Psoas muscle (tissue), 8 donors: Measurements from ENCODE around the gene THSD8. TPM values are rescaled to one million over a fixed set of nuclear protein-coding genes. Genes with fewer than 3 reads are reported as not detected.
A peak's percentile ranks its signal among the peaks of the same experiment; 100 is the strongest.

Experiments
- ATAC-seq, 4 donors: fragments of 200-7000 bp; cut with Tn5 transposase; one replicate each; pipeline ENCODE4 v1.9.1; 2020; ENCODE audit warnings: moderate library complexity in 3 of 4, mild to moderate bottlenecking in 2 of 4
- DNase-seq, 2 donors: peaks; one replicate each; pipeline ENCODE4 v3.0.0-alpha.2; 2020
- H3K27ac ChIP-seq: fragments of 200-600 bp; one replicate; pipeline ENCODE4 v1.8.0; 2022
- H3K27me3 ChIP-seq, 3 donors: fragments of 200-600 bp in 1 of 3; one replicate each; pipeline versions ENCODE4 v1.6.1 to v1.8.0; 2013 to 2022; ENCODE audit warnings: low read length in 2 of 3, mild to moderate bottlenecking in 2 of 3, moderate library complexity in 1 of 3; ENCODE audit not compliant: insufficient read depth in 3 of 3
- H3K36me3 ChIP-seq, 2 donors: fragments of 200-600 bp in 1 of 2; one replicate each; pipeline versions ENCODE4 v1.6.1 to v1.8.0; 2013 to 2022; ENCODE audit warnings: low read depth in 1 of 2, mild to moderate bottlenecking in 1 of 2, moderate library complexity in 1 of 2; ENCODE audit not compliant: insufficient read depth in 1 of 2
- H3K4me1 ChIP-seq: fragments of 200-600 bp; one replicate; pipeline ENCODE4 v1.8.0; 2022
- H3K4me3 ChIP-seq: fragments of 200-600 bp; one replicate; pipeline ENCODE4 v1.8.0; 2022; ENCODE audit warnings: mild to moderate bottlenecking
- H3K9me3 ChIP-seq: fragments of 200-600 bp; one replicate; pipeline ENCODE4 v1.8.0; 2022
- CTCF ChIP-seq: fragments of 200-600 bp; IDR thresholded peaks from one replicate; pipeline ENCODE4 v1.8.0; 2022; ENCODE audit warnings: antibody characterized with exemption
- WGBS, 3 donors: extraction: QIAGEN DNeasy Blood & Tissue Kit; methylation state at CpG; one replicate each; pipeline versions ENCODE4 v1.1.6 to v1.1.7; 2013; 5-methylcytosine and 5-hydroxymethylcytosine counted together
- intact Hi-C, 2 donors: fragments of 100-400 bp; cut with DNase I; formaldehyde crosslinking; loops; one replicate each; pipeline versions ENCODE4 v1.11.0 to v1.14.2; 2022
- polyA plus RNA-seq, 3 donors: library from polyadenylated mRNA; stranded (reverse); fragments of 200-250 nt; gene quantifications; one replicate each; pipeline ENCODE4 v1.2.3, GENCODE V29; 2013
- total RNA-seq, 4 donors: library from RNA; stranded (reverse); fragmentation: NEBNext Ultra II Directional in 2 of 4; extraction: Animal tissue kit (Norgen Biotek cat#: 25700) in 2 of 4; gene quantifications; one replicate each; pipeline versions ENCODE4 v1.2.1 to v1.2.4, GENCODE V29; 2021 to 2023
- donor health status: healthy with polysubstance abuse.
- donor health status: DM: no; HTN: no; CAD: no; lungs with moderate emphysema.
- donor health status: Bipolar disorder and iron deficiency.
- donor health status: healthy.
- donor health status: DM: yes; HTN: yes; CAD: no.
- donor health status: DM: no; HTN: no; CAD: no.
- donor health status: DM: no; HTN: no; CAD: no.
- donor health status: DM: yes; HTN: yes; CAD: no.

THSD8 gene
- total and polyA plus RNA-seq, 7 donors: 0.92 to 3.2 (median 2.0) TPM

- TF ChIP-seq CTCF: no peak
- intact Hi-C loops: no loop called here
- Histone ChIP-seq H3K27me3 (no peaks in the 10 kb centered on the region), H3K4me1 (peaks cover 38% of the 10 kb centered on the region), H3K36me3 (no peaks in the 10 kb centered on the region), H3K27ac (peak overlapping the region; percentile 88), H3K4me3 (peak overlapping the region; percentile 86), H3K9me3 (no peaks in the 10 kb centered on the region)
- DNase-seq: peak; percentile 82 to 83
- peak; percentile 54 to 59 (median 55) for ATAC-seq
- WGBS, 3 donors: 2 to 3% (median 2%) methylated on average over 40 to 44 of the region's 44 CpGs
Observed at GRCh38 chr19:12778017-12778904, 23.6 kb upstream of the THSD8 start.

- Histone ChIP-seq H3K36me3 (no peaks in the 10 kb centered on the region), H3K27me3 (no peaks in the 10 kb centered on the region), H3K9me3 (no peaks in the 10 kb centered on the region), H3K4me3 (peak overlapping the region; percentile 86), H3K27ac (peak overlapping the region; percentile 88), H3K4me1 (peaks cover 38% of the 10 kb centered on the region)
- WGBS, 3 donors: 23 to 38% (median 32%) methylated on average over 6 of the region's 6 CpGs
- ATAC-seq (no peak), DNase-seq (no peak)
- intact Hi-C loops: no loop called here
- no peak for TF ChIP-seq CTCF
Observed at GRCh38 chr19:12778905-12779161, 23.0 kb upstream of the THSD8 start.

- intact Hi-C loops: no loop called here
- peaks cover 36% of the 10 kb centered on the region for H3K4me1 ChIP-seq
- DNase-seq: peak; percentile 75 to 79
- 39 to 54% (median 51%) methylated on average over 15 of the region's 15 CpGs for WGBS, 3 donors
- no peaks in the 10 kb centered on the region for H3K36me3 ChIP-seq
- no peak for TF ChIP-seq CTCF
- no peaks in the 10 kb centered on the region for H3K9me3 ChIP-seq
- ATAC-seq: peak in 1 of 4 donors; percentile 3
- peak overlapping the region; percentile 88 for H3K27ac ChIP-seq
- peak overlapping the region; percentile 86 for H3K4me3 ChIP-seq
- no peaks in the 10 kb centered on the region for H3K27me3 ChIP-seq
Observed at GRCh38 chr19:12779162-12779993, 22.5 kb upstream of the THSD8 start.

GRCh38 chr19:12782174-12782423 lies 19.8 kb upstream of the THSD8 start:
- intact Hi-C loops: no loop called here
- TF ChIP-seq CTCF: no peak
- H3K27ac ChIP-seq: peak overlapping the region; percentile 82
- 2% methylated on average over 11 to 12 of the region's 12 CpGs for WGBS, 3 donors
- peak overlapping the region; percentile 60 for H3K4me3 ChIP-seq
- no peaks in the 10 kb centered on the region for H3K9me3 ChIP-seq
- no peak for ATAC-seq
- no peaks in the 10 kb centered on the region for H3K27me3 ChIP-seq
- no peaks in the 10 kb centered on the region for H3K36me3 ChIP-seq
- H3K4me1 ChIP-seq: peaks cover 35% of the 10 kb centered on the region
- DNase-seq: no peak
